HCEC 1CT (cell line): ENCODE data around the gene SPAST.
"Not testable (repeated sequence)": the region's sequence is repeated elsewhere in the genome, so short reads cannot be mapped to it uniquely, and the experiment has no call there.

ENCODE experiments used
- DNase-seq: peaks from one replicate; pipeline ENCODE4 v3.0.0-alpha.2; 2017

Gene SPAST

DNA sequence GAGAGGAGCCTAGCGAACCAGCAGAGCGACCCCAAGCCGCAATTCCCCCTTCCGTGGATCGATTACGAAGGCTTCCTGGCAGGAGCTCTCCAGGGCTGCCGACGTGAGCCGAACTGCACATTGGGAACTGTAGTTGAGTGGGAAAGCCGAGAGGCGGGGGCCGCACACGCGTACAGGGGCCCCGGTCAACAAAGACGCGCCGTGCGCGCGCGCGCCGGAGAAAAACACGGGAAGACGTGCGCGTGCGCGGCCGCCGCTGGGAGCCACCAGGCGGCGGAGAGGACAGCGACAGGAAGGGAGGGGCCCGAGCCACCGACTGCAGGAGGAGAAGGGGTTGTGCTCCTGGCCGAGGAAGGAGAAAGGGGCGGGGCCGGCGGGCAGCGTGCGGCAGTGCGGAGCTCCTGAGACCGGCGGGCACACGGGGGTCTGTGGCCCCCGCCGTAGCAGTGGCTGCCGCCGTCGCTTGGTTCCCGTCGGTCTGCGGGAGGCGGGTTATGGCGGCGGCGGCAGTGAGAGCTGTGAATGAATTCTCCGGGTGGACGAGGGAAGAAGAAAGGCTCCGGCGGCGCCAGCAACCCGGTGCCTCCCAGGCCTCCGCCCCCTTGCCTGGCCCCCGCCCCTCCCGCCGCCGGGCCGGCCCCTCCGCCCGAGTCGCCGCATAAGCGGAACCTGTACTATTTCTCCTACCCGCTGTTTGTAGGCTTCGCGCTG lies at the start of gene SPAST:
Gene SPAST (plus strand): TSS at position 247 of the 711 bp plus-strand sequence. CDS start 276 bp downstream, at position 523.
- peak; percentile 97 for DNase-seq

GRCh38 chr2:32018789-32019482 lies 44.4 kb upstream of the SPAST start:
- not testable (repeated sequence) for DNase-seq

- DNase-seq = peak; percentile 8
Measured at GRCh38 chr2:32034198-32034887, 29.0 kb upstream of the SPAST start.

GRCh38 chr2:32039447-32040219 lies 23.7 kb upstream of the SPAST start, which contains the start of gene DPY30:
TSS of gene DPY30 (minus strand) at chr2:32039805. CDS start at chr2:32039456, 349 bp downstream.
- DNase-seq = peak; percentile 94

GRCh38 chr2:32043561-32043960 lies 19.8 kb upstream of the SPAST start:
- no peak for DNase-seq

DNA sequence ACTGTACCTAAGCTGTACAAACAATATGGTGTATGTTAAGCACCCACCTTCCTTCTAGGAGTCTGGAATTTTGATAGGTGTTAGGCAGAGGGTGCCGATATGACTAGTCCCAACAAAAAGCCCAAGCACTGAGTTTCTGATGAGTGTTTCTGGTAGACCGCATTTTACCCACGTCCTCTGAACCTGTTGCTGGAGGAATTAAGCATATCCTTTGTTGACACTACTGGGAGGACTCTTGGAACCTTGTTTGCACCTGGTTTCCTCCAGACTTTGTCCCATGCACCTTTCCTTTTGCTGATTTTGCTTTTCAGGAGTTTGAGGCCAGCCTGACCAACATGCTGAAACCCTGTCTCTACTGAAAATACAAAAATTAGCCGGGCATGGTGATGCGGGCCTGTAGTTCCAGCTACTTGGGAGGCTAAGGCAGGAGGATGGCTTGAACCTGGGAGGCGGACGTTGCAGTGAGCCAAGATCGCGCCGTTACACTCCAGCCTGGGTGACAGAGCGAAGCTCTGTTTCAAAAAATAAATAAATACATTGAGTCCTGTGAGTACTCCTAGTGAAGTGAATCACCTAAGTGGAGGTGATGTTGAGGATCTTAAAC lies 11.4 kb upstream of the SPAST start:
- DNase-seq = no peak

DNA sequence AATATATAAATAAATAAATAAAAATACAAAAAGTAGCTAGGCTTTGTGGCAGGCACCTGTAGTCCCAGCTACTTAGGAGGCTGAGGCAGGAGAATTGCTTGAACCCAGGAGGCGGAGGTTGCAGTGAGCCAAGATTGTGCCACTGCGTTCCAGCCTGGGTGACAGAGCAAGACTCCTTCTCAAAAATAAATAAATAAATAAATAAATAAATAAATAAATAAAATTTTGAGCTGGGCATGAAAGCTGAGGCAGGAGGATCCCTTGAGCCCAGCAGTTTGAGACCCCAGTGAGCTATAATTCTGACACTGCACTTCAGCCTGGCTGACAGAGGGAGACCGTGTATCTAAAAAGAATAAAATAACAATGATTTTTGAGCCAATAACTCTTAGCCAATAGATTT lies 8.8 kb upstream of the SPAST start:
- not testable (repeated sequence) for DNase-seq

- peak; percentile 62 for DNase-seq
Measured at GRCh38 chr2:32058130-32058529, 5.2 kb upstream of the SPAST start.

GRCh38 chr2:32060266-32060665 lies 3.1 kb upstream of the SPAST start:
- no peak for DNase-seq

GRCh38 chr2:32061430-32061829 lies 1.9 kb upstream of the SPAST start:
- DNase-seq = no peak

DNA sequence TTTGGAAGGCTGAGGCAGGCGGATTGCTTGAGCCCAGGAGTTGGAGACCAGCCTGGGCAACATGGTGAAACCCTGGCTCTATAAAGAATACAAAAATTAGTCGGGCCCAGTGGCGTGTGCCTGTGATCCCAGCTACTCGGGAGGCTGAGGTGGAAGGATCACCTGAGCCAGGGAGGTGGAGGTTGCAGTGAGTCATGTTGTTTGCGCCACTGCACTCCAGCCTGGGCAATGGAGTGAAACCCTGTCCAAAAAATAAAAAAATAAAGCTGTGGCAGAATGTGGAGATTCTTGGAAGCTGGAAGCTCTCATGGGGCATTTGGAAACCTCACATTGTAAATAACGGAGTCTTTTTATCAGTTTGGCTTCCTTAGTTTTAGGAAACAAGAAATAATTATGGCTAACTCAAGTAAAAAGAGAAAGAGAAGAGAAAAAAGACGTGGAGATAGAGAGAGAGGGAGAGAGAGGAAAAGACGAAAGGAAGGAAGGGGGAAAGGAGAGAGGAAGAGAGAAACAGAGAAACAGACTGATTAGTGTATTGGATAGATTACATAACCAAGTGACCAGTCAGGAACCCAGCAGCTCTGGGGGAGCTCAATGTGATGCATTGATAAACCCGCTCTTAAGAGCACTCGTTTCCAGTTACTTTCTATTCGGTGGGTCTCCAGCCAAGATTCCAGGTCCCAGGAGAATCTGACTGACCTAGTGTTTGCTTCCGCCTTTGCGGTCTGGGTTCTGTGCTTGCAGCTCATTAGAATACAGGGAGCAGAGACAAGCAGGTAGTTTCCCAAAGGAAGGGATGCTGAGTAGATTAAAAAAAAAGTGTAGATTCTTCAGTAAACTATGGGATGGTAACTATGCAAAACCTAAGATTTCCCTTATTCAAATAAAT lies 1.1 kb upstream of the SPAST start:
- DNase-seq = no peak

DNA sequence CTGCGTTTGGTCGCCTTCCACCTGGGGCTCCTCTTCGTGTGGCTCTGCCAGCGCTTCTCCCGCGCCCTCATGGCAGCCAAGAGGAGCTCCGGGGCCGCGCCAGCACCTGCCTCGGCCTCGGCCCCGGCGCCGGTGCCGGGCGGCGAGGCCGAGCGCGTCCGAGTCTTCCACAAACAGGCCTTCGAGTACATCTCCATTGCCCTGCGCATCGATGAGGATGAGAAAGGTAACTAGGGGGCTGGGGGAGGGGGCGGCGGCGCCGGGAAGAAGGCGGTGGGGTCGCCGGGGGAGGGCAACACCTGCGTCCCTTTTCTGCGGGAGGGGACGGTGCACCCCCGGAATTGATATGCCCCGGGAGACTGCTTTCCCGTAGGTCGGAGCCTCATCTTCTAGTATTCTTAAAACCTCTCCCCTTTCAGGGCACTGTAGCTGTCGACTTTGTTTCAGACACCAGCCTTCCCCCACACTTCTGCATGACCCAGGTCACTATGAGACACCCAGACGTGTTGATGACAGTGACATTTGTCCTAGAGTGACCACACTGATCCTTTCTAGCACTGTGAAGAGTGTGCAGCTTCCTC lies 755 bp downstream of the SPAST start:
- no peak for DNase-seq

DNA sequence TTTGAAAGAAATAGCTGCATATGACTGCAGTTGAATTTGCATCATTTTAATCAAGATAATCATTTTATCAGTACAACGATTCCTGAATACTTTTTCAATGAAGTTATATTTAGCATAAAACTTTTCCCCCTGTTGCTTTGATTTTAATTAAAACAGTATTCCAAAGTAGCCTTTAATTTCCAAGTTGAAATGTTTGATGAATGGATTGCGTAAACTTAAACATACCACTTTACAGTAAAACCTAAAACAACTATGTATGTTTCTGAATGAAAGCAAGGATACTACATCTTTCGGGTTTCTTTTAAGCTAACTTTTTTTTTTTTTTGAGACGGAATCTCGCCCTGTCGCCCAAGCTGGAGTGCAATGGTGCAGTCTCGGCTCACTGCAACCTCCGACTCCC lies 1.4 kb downstream of the SPAST start:
- no peak for DNase-seq

DNA sequence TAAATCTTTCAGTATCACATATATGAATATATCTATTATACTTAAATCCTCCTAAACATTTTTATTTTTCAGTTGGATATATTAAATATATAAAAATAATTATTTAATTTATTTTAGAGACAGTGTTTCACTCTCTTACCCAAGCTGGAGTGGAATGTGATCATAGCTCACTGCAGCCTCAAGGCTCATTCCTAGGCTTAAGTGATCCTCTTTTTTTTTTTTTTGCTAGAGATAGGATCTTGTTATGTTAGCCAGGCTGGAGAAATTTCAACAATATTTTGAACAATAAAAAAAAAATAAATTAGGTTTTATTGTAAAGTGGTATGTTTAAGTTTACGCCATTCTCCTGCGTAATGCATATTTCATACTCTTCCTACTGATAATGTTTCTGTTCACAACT lies 4.2 kb downstream of the SPAST start:
- DNase-seq = no peak

GRCh38 chr2:32074134-32074506 lies 10.8 kb downstream of the SPAST start:
- DNase-seq = no peak

DNA sequence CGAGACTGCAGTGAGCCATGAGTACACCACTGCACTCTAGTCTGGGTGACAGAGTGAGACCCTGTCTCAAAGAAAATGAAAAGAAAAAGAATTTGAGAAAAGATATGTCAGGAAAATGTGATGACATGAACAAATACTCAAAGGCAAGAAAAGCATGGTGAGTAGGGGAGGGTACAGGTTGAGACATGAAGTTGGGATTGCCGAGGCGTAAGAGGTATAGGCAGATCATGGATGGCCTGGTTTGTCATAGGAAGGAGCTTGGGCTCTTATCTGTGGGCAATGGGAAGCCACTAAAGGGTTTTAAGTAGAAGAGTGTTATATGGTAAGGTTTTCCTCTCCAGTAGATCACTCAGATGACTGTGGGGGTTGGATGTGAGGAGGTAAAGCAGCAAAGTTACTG lies 32.3 kb downstream of the SPAST start:
- DNase-seq = no peak

GRCh38 chr2:32108111-32108510 lies 44.8 kb downstream of the SPAST start:
- DNase-seq = no peak

DNA sequence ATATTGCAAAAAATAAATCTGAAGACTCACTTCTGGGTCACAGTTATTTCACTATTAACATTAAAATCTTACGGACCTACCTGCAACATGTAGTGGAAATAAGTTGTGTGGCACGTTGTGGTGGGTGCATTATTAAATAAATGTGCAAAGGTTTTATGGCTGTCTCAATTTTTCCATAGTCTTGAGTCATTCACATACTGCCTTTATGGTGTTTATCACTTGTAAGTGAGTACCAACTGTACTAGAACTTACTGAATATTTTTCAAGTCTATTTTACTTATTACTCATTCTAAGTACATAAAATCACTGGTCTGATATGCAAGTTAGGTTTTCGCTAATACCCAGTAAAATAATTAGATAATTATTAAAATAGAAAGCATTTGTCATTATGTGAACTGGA lies 54.7 kb downstream of the SPAST start:
- no peak for DNase-seq

DNA sequence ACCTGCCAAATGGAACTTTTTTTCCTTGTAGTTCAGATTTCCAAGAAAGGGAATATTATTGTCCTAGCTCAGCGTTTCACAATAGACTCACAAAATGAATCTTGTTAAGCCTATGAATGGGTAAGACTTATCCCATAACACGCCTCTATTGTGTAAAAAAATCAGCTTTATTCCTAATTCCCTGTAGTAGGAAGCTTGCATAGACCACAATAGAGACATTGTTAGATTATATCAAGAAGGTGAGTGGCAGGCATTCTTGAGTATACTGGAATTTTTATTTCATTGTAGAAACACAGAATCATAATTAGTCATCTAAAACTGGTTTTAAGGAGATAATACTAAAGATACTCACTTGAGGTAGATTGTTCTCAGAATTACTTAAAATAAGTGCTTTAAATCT lies 55.8 kb downstream of the SPAST start:
- DNase-seq = no peak

GRCh38 chr2:32124660-32125059 lies 61.3 kb downstream of the SPAST start:
- no peak for DNase-seq

GRCh38 chr2:32128636-32129035 lies 65.3 kb downstream of the SPAST start:
- no peak for DNase-seq
